HL-60 (cell line): ENCODE measurements around the gene SLC25A21.

Experiments
- GABPA ChIP-seq: IDR thresholded peaks from 2 replicates; pipeline ENCODE4 v1.6.1; 2012; ENCODE audit warnings: low read depth
- POLR2AphosphoS5 ChIP-seq: IDR thresholded peaks from 2 replicates; pipeline ENCODE4 v1.6.1; 2012; ENCODE audit warnings: low read depth
- SPI1 ChIP-seq: IDR thresholded peaks from 2 replicates; pipeline ENCODE4 v1.6.1; 2012; ENCODE audit warnings: low read depth, mild to moderate bottlenecking, borderline replicate concordance
- TF ChIP-seq, protein P1 (sequence below): IDR thresholded peaks from one replicate; pipeline ENCODE4 v1.5.1; 2011; ENCODE audit warnings: low read length, control low read depth, inconsistent platforms; ENCODE audit not compliant: insufficient read depth
- TF ChIP-seq, protein P2 (sequence below): IDR thresholded peaks from 2 replicates; pipeline ENCODE4 v1.6.1; 2012; ENCODE audit warnings: low read depth; ENCODE audit not compliant: insufficient replicate concordance

DNA sequence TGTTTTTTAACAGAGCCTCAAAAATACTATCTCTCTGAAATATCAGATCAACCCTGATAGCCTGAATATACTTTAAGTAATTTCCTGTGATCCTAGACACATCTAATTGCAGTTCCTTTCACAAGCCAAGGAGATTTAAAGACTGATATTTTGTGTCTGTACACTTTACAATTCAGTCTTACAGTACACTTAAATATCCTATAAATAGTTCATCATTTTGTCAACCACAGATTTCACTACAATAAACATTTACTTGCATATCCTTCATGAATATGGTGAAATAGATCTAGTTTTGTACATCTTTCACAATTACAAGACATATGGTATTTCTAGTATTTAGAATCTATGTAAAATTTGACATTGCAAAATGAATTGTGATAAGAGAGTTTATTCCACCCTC lies 349.7 kb downstream of the SLC25A21 start:
- TF ChIP-seq, protein P1, sequence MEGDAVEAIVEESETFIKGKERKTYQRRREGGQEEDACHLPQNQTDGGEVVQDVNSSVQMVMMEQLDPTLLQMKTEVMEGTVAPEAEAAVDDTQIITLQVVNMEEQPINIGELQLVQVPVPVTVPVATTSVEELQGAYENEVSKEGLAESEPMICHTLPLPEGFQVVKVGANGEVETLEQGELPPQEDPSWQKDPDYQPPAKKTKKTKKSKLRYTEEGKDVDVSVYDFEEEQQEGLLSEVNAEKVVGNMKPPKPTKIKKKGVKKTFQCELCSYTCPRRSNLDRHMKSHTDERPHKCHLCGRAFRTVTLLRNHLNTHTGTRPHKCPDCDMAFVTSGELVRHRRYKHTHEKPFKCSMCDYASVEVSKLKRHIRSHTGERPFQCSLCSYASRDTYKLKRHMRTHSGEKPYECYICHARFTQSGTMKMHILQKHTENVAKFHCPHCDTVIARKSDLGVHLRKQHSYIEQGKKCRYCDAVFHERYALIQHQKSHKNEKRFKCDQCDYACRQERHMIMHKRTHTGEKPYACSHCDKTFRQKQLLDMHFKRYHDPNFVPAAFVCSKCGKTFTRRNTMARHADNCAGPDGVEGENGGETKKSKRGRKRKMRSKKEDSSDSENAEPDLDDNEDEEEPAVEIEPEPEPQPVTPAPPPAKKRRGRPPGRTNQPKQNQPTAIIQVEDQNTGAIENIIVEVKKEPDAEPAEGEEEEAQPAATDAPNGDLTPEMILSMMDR: no peak
- TF ChIP-seq, protein P2, sequence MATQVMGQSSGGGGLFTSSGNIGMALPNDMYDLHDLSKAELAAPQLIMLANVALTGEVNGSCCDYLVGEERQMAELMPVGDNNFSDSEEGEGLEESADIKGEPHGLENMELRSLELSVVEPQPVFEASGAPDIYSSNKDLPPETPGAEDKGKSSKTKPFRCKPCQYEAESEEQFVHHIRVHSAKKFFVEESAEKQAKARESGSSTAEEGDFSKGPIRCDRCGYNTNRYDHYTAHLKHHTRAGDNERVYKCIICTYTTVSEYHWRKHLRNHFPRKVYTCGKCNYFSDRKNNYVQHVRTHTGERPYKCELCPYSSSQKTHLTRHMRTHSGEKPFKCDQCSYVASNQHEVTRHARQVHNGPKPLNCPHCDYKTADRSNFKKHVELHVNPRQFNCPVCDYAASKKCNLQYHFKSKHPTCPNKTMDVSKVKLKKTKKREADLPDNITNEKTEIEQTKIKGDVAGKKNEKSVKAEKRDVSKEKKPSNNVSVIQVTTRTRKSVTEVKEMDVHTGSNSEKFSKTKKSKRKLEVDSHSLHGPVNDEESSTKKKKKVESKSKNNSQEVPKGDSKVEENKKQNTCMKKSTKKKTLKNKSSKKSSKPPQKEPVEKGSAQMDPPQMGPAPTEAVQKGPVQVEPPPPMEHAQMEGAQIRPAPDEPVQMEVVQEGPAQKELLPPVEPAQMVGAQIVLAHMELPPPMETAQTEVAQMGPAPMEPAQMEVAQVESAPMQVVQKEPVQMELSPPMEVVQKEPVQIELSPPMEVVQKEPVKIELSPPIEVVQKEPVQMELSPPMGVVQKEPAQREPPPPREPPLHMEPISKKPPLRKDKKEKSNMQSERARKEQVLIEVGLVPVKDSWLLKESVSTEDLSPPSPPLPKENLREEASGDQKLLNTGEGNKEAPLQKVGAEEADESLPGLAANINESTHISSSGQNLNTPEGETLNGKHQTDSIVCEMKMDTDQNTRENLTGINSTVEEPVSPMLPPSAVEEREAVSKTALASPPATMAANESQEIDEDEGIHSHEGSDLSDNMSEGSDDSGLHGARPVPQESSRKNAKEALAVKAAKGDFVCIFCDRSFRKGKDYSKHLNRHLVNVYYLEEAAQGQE: no peak
- TF ChIP-seq POLR2AphosphoS5 (no peak), GABPA (no peak), SPI1 (no peak)
